A673 (cell line): ENCODE measurements around the gene TBC1D20. TPM values are rescaled to one million over a fixed set of nuclear protein-coding genes. Genes with fewer than 3 reads are reported as not detected.
A peak's percentile ranks its signal among the peaks of the same experiment; 100 is the strongest.

Experiments
- BruUV-seq: library from RNA; stranded (reverse); fragments of 400-500 nt; replicated peaks from 2 replicates; lab custom pipeline; 2021; lab: Mats Ljungman, UMichigan
- CTCF ChIA-PET: fragments of 300-600 bp; sonication (Branson Sonifier 250); formaldehyde crosslinking; loops from one replicate; lab custom pipeline; 2022; ENCODE audit warnings: antibody characterized with exemption; lab: Charles Lee
- POLR2A ChIA-PET: fragments of 300-600 bp; sonication (Branson Sonifier 250); formaldehyde crosslinking; loops from one replicate; lab custom pipeline; 2022; ENCODE audit warnings: antibody characterized with exemption; ENCODE audit not compliant: low non-redundant PET; lab: Charles Lee
- DNase-seq: peaks from one replicate; pipeline ENCODE4 v3.0.0-alpha.2; 2015; ENCODE audit warnings: low spot score
- H3K27ac ChIP-seq: fragments of 200-600 bp; sonication (generic); 2 replicates; pipeline ENCODE4 v1.5.1; 2016; ENCODE audit warnings: mixed run types, low read depth, mild to moderate bottlenecking, mixed read lengths, antibody characterized with exemption, low read length; ENCODE audit not compliant: poor library complexity, severe bottlenecking
- H3K27me3 ChIP-seq: fragments of 200-600 bp; sonication (generic); replicated peaks from 2 replicates; pipeline ENCODE4 v1.6.1; 2017; ENCODE audit warnings: mixed run types, low read depth, mild to moderate bottlenecking, mixed read lengths, antibody characterized with exemption, low read length; ENCODE audit not compliant: insufficient read depth, poor library complexity
- H3K36me3 ChIP-seq: fragments of 200-600 bp; sonication (generic); 2 replicates; pipeline ENCODE4 v1.6.1; 2016; ENCODE audit warnings: mixed run types, mild to moderate bottlenecking, mixed read lengths, antibody characterized with exemption, low read length; ENCODE audit not compliant: insufficient read depth, poor library complexity, severe bottlenecking
- H3K4me1 ChIP-seq: fragments of 200-600 bp; sonication (generic); 2 replicates; pipeline ENCODE4 v1.6.1; 2017; ENCODE audit warnings: mixed run types, mild to moderate bottlenecking, mixed read lengths, antibody characterized with exemption, low read length; ENCODE audit not compliant: insufficient read depth, poor library complexity, severe bottlenecking
- H3K4me3 ChIP-seq: fragments of 200-600 bp; sonication (generic); 2 replicates; pipeline ENCODE4 v1.5.1; 2016; ENCODE audit warnings: low read depth, mixed run types, mild to moderate bottlenecking, mixed read lengths, low read length; ENCODE audit not compliant: poor library complexity, severe bottlenecking
- H3K9me3 ChIP-seq: fragments of 200-600 bp; sonication (generic); 2 replicates; pipeline ENCODE4 v1.6.1; 2016; ENCODE audit warnings: mixed run types, low read depth, mild to moderate bottlenecking, mixed read lengths, antibody characterized with exemption, low read length; ENCODE audit not compliant: poor library complexity, severe bottlenecking
- CTCF ChIP-seq: fragments of 300-800, 200-600 bp; sonication (generic); conservative IDR thresholded peaks from 2 replicates; pipeline ENCODE4 v1.5.1; 2017; ENCODE audit warnings: low read depth, mild to moderate bottlenecking, antibody characterized with exemption, low read length, moderate library complexity, mixed read lengths
- EZH2 ChIP-seq: fragments of 200-600 bp; sonication (generic); IDR thresholded peaks from 2 replicates; pipeline ENCODE4 v1.6.1; 2017; ENCODE audit warnings: borderline replicate concordance, low read depth, mild to moderate bottlenecking, mixed read lengths, antibody characterized with exemption, low read length; ENCODE audit not compliant: poor library complexity, severe bottlenecking
- intact Hi-C: fragments of 100-400 bp; cut with micrococcal nuclease; formaldehyde crosslinking; loops from one replicate; pipeline ENCODE4 v1.10.0; 2022; ENCODE audit not compliant: unreplicated experiment
- total RNA-seq: library from RNA; stranded (reverse); gene quantifications from 2 replicates; pipeline ENCODE4 v1.2.3, GENCODE V29; 2021

The TBC1D20 gene
- total RNA-seq, 1 experiment from 2014 or later: 34.3 TPM

DNA sequence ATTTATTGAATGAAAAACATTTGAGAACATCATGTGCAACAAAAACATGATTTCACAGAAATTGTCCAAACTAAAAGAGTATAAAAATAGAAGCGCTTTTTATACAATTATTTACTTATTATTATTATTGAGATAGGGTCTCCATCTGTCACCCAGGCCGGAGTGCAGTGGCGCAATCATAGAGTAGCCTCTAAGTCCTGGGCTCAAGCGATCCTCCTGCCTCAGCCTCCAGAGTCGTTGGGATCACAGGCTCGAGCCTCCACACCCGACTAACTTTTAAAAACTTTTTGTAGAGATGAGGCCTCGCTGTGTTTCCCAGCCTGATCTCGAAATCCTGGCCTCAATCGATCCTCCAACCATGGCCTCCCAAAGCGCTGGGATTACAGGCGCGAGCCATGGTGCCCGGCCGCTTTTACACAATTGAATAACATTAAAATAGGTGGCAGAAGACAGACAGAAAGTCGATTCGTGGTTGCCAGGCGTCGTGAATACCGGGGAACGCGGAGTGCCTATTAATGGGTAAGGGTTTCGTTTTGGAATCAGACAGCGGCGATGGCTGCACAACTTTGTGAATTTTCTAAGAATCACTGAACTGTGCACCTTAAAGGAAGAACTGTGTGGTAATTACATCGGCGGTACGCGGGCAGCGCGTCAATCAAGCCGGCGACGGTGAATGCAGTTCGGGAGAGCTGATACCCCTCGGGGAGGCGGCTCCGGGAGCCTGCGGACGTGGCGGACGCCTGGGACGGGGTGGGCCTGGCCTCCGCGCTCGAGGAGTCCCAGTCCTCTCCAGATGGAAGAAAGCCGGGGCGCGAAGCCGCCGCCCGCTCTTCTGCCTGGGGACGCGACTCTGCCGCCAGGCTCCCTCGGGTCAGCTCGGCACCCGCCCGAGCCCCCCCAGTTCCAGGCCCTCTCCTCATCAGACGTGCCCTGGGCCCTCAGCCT is 807 bp downstream of the TBC1D20 start:
- TF ChIP-seq EZH2 (no peak), CTCF (no peak)
- H3K9me3 ChIP-seq: no peaks in the 10 kb centered on the region
- peak; percentile 62 for DNase-seq
- CTCF ChIA-PET: no interaction called here
- BruUV-seq: no TSS peak
- peaks cover 15% of the 10 kb centered on the region for H3K4me1 ChIP-seq
- intact Hi-C loops: no loop called here
- POLR2A ChIA-PET: no interaction called here
- no peaks in the 10 kb centered on the region for H3K27me3 ChIP-seq
- peak overlapping the region; percentile 91 for H3K27ac ChIP-seq
- peak overlapping the region; percentile 91 for H3K4me3 ChIP-seq
- no peaks in the 10 kb centered on the region for H3K36me3 ChIP-seq

- BruUV-seq: no TSS peak
- ChIA-PET POLR2A (no interaction called here), CTCF (no interaction called here)
- TF ChIP-seq EZH2 (no peak), CTCF (no peak)
- DNase-seq: no peak
- Histone ChIP-seq H3K27me3 (no peaks in the 10 kb centered on the region), H3K27ac (no peak overlapping the region), H3K9me3 (no peaks in the 10 kb centered on the region), H3K36me3 (no peaks in the 10 kb centered on the region), H3K4me3 (peak overlapping the region; percentile 91), H3K4me1 (peaks cover 15% of the 10 kb centered on the region)
- intact Hi-C loops: no loop called here
Observed at GRCh38 chr20:460707-461106, 1.6 kb downstream of the TBC1D20 start.

DNA sequence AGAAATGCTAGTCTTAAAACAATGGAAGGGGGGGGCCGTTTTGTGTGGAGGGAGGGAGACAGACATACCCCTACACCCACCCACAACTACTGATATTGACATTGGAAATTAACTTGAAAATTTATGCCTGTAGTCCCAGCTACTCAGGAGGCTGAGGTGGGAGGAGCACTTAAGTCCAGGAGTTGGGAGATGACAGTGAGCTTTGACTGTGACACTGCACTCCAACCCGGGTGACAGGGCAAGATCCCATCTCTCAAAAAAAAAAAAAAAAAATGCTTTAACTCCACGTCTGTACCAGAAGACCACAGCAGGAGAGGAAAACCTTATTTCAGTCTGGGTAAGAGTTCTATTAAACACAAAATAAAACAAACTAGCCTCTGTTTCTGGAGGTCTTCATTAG is 2.2 kb downstream of the TBC1D20 start:
- H3K4me3 ChIP-seq: peak overlapping the region; percentile 91
- H3K27ac ChIP-seq: peak overlapping the region; percentile 23
- ChIA-PET POLR2A (no interaction called here), CTCF (no interaction called here)
- DNase-seq: no peak
- TF ChIP-seq EZH2: no peak
- no peak for TF ChIP-seq CTCF
- peaks cover 15% of the 10 kb centered on the region for H3K4me1 ChIP-seq
- BruUV-seq: no TSS peak
- H3K9me3 ChIP-seq: no peaks in the 10 kb centered on the region
- intact Hi-C loops: no loop called here
- H3K36me3 ChIP-seq: no peaks in the 10 kb centered on the region
- H3K27me3 ChIP-seq: no peaks in the 10 kb centered on the region
